ENCODE data around the gene TRPV4. TPM values are rescaled to one million over a fixed set of nuclear protein-coding genes. Genes with fewer than 3 reads are reported as not detected.

TRPV4 gene
- total RNA-seq, 2 donors from 2014 or later = 2.0 to 5.7 TPM

DNA sequence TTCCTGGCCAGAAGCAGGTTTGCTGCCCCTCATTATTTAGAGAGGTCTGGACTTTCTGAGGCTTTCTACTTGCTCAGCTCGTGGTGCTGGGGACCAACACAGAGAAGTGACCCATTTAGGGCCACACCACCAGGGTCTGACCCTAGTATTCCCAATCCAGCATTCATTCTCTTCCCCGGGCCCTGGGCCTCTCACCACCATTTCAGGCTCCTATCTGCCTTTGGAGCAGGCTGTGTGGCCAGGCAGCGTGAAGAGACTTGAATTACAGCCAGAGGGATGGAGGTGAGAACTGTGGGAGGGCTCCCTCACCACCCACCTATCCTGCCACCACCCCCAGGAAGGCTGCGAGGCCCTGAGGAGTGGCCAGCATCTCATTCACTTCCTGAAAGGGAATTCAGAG lies 95.0 kb downstream of the TRPV4 start:
- no peak for ATAC-seq (ENCODE audit: insufficient number of reproducible peaks, low FRiP score, low read depth)
- H3K9me3 ChIP-seq = no peaks in the 10 kb centered on the region
- H3K36me3 ChIP-seq = no peaks in the 10 kb centered on the region
- no peak overlapping the region for H3K27ac ChIP-seq
- TF ChIP-seq, protein P1, sequence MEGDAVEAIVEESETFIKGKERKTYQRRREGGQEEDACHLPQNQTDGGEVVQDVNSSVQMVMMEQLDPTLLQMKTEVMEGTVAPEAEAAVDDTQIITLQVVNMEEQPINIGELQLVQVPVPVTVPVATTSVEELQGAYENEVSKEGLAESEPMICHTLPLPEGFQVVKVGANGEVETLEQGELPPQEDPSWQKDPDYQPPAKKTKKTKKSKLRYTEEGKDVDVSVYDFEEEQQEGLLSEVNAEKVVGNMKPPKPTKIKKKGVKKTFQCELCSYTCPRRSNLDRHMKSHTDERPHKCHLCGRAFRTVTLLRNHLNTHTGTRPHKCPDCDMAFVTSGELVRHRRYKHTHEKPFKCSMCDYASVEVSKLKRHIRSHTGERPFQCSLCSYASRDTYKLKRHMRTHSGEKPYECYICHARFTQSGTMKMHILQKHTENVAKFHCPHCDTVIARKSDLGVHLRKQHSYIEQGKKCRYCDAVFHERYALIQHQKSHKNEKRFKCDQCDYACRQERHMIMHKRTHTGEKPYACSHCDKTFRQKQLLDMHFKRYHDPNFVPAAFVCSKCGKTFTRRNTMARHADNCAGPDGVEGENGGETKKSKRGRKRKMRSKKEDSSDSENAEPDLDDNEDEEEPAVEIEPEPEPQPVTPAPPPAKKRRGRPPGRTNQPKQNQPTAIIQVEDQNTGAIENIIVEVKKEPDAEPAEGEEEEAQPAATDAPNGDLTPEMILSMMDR (IDR thresholded peaks at IDR 0.05) = no peak
- peaks cover 4% of the 10 kb centered on the region for H3K27me3 ChIP-seq (replicated peaks; ENCODE audit: insufficient read depth)
- no peak overlapping the region for H3K4me3 ChIP-seq
- DNase-seq (ENCODE audit: low spot score) = no peak
- H3K4me1 ChIP-seq (ENCODE audit: control insufficient read depth in 1 of 2, low read depth in 2 of 2) = no peaks in the 10 kb centered on the region

DNA sequence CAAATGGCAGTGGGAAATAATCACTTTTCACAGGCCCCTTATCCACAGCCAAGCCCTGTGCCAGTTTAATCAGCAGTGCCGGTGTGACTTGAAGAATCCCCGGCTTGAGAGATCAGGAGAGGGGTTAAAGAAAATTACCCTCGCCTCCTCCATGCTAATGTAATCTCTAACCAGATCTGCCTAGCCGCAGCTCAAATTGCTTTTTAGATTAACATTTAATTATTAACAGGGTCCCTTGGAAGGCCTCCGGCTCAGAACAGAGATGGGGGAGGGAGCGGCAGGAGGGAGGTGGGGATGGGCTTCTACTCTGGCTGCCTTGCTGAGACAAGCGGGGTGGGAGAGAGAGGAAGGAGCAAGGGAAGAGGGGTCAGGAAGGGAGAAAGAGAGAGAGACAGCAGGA lies 95.6 kb downstream of the TRPV4 start:
- Histone ChIP-seq H3K4me3 (no peak overlapping the region), H3K9me3 (no peaks in the 10 kb centered on the region), H3K36me3 (no peaks in the 10 kb centered on the region), H3K27me3 (replicated peaks; ENCODE audit: insufficient read depth) (peaks cover 4% of the 10 kb centered on the region), H3K27ac (no peak overlapping the region), H3K4me1 (ENCODE audit: control insufficient read depth in 1 of 2, low read depth in 2 of 2) (no peaks in the 10 kb centered on the region)
- no peak for ATAC-seq (ENCODE audit: insufficient number of reproducible peaks, low FRiP score, low read depth)
- TF ChIP-seq, protein P1 (IDR thresholded peaks at IDR 0.05) = no peak
- DNase-seq (ENCODE audit: low spot score) = no peak

DNA sequence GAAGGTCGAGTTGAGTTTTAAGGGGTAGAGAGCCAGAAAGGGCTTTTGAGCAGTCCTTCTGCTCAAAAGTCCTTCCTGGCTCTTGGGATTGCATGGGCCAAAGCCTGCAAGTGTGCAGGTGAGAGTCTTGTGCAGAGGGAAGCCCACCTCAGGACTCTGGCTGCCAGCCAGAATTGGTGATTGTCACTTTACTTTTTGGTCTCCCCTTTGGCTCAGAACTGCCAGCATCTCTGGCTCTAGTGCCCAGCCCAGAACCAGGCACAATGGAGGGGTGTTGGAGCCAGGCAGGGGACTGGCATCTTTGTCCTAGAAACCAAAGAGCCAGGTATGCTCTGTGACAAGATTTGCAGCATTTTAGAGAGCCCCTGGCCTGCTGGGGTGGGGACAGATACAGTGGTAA lies 96.1 kb downstream of the TRPV4 start:
- H3K27me3 ChIP-seq (replicated peaks; ENCODE audit: insufficient read depth) = peaks cover 4% of the 10 kb centered on the region
- TF ChIP-seq, protein P1 (IDR thresholded peaks at IDR 0.05) = no peak
- ATAC-seq (ENCODE audit: insufficient number of reproducible peaks, low FRiP score, low read depth) = no peak
- no peaks in the 10 kb centered on the region for H3K36me3 ChIP-seq
- no peaks in the 10 kb centered on the region for H3K9me3 ChIP-seq
- no peak overlapping the region for H3K4me3 ChIP-seq
- H3K27ac ChIP-seq = no peak overlapping the region
- H3K4me1 ChIP-seq (ENCODE audit: control insufficient read depth in 1 of 2, low read depth in 2 of 2) = no peaks in the 10 kb centered on the region
- no peak for DNase-seq (ENCODE audit: low spot score)

DNA sequence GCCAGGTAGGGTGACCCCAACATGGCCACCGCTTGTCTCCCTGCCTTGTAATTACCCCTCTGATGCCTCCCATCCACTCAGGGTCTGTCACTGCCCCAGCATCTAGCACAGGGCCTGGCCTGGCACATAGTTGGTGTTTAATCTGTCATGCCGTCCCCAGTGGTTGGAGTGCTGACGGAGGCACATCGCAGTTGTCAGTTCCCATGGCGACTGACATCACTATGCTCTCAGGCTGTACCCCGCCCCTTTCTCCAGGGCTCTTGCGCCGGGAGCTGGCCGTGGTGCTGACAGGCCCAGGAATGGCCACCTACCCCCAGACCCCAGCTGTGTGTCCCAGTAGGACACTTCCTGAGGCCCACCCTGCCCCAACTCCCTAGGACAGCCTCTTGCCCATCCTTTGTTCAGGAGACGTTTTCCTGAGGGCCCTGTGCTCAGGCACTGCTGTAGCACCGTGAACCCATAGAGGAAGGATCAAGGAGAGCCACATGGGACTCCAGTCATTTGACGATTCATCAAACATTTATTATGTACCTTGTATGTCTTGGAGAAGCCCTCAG lies 96.6 kb downstream of the TRPV4 start:
- TF ChIP-seq, protein P1 (IDR thresholded peaks at IDR 0.05) = no peak
- Histone ChIP-seq H3K27me3 (replicated peaks; ENCODE audit: insufficient read depth) (peaks cover 4% of the 10 kb centered on the region), H3K4me1 (ENCODE audit: control insufficient read depth in 1 of 2, low read depth in 2 of 2) (no peaks in the 10 kb centered on the region), H3K9me3 (no peaks in the 10 kb centered on the region), H3K4me3 (no peak overlapping the region), H3K27ac (no peak overlapping the region), H3K36me3 (no peaks in the 10 kb centered on the region)
- peak; percentile 0 for DNase-seq (ENCODE audit: low spot score)
- no peak for ATAC-seq (ENCODE audit: insufficient number of reproducible peaks, low FRiP score, low read depth)

DNA sequence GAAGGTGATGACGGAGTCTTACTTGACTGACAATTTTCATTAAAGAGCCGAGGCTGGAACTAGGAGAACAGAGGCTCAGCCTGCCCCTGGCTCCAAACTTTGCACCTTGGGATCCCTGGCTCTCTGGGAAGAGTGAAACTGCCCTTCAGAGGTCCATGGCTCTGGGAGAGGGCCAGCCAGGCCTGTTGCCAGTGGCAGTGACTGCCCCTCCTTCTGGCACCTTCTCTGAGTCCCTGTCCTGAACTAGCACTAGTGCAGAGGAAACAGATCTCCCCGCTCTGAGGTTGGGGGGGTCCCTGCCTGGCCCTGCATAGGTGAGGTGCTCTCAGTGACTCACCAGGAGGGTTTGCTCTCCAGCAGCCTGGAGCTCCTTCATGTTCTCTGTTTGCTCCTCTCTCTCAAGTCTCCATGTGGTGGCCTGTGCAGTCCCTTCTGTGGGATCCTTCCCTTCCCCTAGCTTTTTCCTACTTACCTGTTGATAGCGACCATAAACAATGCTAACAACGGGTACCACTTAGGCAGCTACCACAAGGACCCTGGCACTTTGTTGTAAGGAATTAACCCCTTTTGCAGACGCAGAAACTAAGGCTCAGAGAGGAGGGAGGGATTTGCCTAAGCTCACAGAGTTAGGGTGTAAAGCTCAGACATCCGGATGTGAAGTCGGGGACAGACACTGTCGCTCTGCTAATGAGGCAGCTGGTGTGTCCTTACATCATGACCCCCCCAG lies 97.2 kb downstream of the TRPV4 start:
- TF ChIP-seq, protein P1 (IDR thresholded peaks at IDR 0.05) = no peak
- no peak for DNase-seq (ENCODE audit: low spot score)
- Histone ChIP-seq H3K27me3 (replicated peaks; ENCODE audit: insufficient read depth) (peaks cover 4% of the 10 kb centered on the region), H3K4me1 (ENCODE audit: control insufficient read depth in 1 of 2, low read depth in 2 of 2) (no peaks in the 10 kb centered on the region), H3K36me3 (no peaks in the 10 kb centered on the region), H3K4me3 (no peak overlapping the region), H3K9me3 (no peaks in the 10 kb centered on the region), H3K27ac (no peak overlapping the region)
- ATAC-seq (ENCODE audit: insufficient number of reproducible peaks, low FRiP score, low read depth) = no peak
